ENCODE results near the gene PCNT.

DNA sequence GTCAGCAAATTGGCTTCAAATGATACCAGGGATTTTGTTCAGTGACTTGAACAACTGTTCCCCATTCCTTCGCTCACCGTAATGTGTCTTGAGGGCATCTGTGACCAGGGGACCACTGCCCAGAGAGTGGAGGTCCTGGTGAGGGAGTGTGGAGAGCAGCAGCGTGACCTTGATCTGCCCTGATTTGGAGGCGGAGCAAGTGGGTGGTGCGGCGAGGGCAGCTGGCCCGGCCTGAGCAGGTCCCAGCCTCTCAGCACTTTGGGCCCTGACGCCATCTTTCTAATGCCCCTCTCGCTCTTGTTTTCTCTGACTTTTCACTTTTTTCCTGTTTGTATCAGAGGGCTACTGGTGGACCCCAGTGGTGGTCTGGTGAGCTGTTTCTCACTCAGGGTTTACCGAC lies 165.8 kb downstream of the PCNT start:
- TF ChIP-seq NR3C1 (CRISPR knock-in tag; conservative IDR thresholded peaks at IDR 0.05; ENCODE audit: low read depth) (no peak), TCF7 (CRISPR knock-in tag; IDR thresholded peaks at IDR 0.05; ENCODE audit: low read depth) (no peak), NFYB (CRISPR knock-in tag; conservative IDR thresholded peaks at IDR 0.05; ENCODE audit: low read depth) (no peak), ZBTB21 (CRISPR knock-in tag; IDR thresholded peaks at IDR 0.05; ENCODE audit: borderline replicate concordance) (no peak), ZNF423 (CRISPR knock-in tag; IDR thresholded peaks at IDR 0.05) (no peak), JUN (CRISPR knock-in tag; IDR thresholded peaks at IDR 0.05) (no peak)
- TF ChIP-seq, protein P1, sequence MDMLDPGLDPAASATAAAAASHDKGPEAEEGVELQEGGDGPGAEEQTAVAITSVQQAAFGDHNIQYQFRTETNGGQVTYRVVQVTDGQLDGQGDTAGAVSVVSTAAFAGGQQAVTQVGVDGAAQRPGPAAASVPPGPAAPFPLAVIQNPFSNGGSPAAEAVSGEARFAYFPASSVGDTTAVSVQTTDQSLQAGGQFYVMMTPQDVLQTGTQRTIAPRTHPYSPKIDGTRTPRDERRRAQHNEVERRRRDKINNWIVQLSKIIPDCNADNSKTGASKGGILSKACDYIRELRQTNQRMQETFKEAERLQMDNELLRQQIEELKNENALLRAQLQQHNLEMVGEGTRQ (CRISPR knock-in tag; IDR thresholded peaks at IDR 0.05) = no peak
- TF ChIP-seq, protein P2, sequence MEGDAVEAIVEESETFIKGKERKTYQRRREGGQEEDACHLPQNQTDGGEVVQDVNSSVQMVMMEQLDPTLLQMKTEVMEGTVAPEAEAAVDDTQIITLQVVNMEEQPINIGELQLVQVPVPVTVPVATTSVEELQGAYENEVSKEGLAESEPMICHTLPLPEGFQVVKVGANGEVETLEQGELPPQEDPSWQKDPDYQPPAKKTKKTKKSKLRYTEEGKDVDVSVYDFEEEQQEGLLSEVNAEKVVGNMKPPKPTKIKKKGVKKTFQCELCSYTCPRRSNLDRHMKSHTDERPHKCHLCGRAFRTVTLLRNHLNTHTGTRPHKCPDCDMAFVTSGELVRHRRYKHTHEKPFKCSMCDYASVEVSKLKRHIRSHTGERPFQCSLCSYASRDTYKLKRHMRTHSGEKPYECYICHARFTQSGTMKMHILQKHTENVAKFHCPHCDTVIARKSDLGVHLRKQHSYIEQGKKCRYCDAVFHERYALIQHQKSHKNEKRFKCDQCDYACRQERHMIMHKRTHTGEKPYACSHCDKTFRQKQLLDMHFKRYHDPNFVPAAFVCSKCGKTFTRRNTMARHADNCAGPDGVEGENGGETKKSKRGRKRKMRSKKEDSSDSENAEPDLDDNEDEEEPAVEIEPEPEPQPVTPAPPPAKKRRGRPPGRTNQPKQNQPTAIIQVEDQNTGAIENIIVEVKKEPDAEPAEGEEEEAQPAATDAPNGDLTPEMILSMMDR (IDR thresholded peaks at IDR 0.05) = no peak
- TF ChIP-seq, protein P3, sequence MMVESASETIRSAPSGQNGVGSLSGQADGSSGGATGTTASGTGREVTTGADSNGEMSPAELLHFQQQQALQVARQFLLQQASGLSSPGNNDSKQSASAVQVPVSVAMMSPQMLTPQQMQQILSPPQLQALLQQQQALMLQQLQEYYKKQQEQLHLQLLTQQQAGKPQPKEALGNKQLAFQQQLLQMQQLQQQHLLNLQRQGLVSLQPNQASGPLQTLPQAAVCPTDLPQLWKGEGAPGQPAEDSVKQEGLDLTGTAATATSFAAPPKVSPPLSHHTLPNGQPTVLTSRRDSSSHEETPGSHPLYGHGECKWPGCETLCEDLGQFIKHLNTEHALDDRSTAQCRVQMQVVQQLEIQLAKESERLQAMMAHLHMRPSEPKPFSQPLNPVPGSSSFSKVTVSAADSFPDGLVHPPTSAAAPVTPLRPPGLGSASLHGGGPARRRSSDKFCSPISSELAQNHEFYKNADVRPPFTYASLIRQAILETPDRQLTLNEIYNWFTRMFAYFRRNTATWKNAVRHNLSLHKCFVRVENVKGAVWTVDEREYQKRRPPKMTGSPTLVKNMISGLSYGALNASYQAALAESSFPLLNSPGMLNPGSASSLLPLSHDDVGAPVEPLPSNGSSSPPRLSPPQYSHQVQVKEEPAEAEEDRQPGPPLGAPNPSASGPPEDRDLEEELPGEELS (CRISPR knock-in tag; IDR thresholded peaks at IDR 0.05) = no peak
- TF ChIP-seq, protein P4, sequence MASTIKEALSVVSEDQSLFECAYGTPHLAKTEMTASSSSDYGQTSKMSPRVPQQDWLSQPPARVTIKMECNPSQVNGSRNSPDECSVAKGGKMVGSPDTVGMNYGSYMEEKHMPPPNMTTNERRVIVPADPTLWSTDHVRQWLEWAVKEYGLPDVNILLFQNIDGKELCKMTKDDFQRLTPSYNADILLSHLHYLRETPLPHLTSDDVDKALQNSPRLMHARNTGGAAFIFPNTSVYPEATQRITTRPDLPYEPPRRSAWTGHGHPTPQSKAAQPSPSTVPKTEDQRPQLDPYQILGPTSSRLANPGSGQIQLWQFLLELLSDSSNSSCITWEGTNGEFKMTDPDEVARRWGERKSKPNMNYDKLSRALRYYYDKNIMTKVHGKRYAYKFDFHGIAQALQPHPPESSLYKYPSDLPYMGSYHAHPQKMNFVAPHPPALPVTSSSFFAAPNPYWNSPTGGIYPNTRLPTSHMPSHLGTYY (CRISPR knock-in tag; IDR thresholded peaks at IDR 0.05) = no peak
- TF ChIP-seq, protein P5, sequence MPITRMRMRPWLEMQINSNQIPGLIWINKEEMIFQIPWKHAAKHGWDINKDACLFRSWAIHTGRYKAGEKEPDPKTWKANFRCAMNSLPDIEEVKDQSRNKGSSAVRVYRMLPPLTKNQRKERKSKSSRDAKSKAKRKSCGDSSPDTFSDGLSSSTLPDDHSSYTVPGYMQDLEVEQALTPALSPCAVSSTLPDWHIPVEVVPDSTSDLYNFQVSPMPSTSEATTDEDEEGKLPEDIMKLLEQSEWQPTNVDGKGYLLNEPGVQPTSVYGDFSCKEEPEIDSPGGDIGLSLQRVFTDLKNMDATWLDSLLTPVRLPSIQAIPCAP (CRISPR knock-in tag; IDR thresholded peaks at IDR 0.05) = no peak
- TF ChIP-seq, protein P6, sequence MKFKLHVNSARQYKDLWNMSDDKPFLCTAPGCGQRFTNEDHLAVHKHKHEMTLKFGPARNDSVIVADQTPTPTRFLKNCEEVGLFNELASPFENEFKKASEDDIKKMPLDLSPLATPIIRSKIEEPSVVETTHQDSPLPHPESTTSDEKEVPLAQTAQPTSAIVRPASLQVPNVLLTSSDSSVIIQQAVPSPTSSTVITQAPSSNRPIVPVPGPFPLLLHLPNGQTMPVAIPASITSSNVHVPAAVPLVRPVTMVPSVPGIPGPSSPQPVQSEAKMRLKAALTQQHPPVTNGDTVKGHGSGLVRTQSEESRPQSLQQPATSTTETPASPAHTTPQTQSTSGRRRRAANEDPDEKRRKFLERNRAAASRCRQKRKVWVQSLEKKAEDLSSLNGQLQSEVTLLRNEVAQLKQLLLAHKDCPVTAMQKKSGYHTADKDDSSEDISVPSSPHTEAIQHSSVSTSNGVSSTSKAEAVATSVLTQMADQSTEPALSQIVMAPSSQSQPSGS (CRISPR knock-in tag; IDR thresholded peaks at IDR 0.05; ENCODE audit: borderline replicate concordance, low read depth) = no peak
